ENCODE data around the gene ZFP36L2.

The ZFP36L2 gene

DNA sequence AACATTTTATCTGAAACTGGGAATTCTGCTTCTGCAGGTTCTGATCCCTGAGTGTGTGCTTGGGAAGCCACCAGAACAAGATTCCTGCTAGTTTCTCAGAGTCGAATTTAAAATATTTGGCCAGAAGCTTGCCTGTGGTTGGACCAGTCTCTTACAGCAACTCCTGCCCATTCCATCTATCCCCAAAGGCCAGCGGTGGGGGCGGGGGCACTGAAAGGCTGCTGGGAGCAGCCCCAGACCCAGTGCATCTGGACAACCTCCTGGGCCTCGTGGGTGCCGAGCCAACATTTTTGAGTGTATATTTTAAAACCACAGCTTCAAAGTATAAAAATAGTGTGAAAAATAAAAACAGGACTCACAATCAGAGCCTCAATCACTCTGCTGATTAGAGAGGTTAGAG, 38.6 kb upstream of the ZFP36L2 start:
- Histone ChIP-seq H3K79me1 (replicated peaks; ENCODE audit: low read length, poor library complexity, severe bottlenecking) (no peaks in the 10 kb centered on the region), H2BK12ac (ENCODE audit: low read length in 2 of 2) (no peak overlapping the region), H3K9ac (ENCODE audit: low read length) (peak overlapping the region; percentile 76), H3K9me3 (ENCODE audit: control insufficient read depth, low read length) (no peaks in the 10 kb centered on the region), H3K4me3 (ENCODE audit: insufficient read depth in 1 of 2, low read depth in 1 of 2, low read length in 2 of 2) (peak overlapping the region in 1 of 2 experiments; percentile 36), H4K91ac (ENCODE audit: low read length) (no peak overlapping the region), H2AK5ac (ENCODE audit: low read length, severe bottlenecking) (no peak overlapping the region), H3K14ac (ENCODE audit: low read length in 2 of 2) (no peak overlapping the region), H3K4ac (ENCODE audit: low read depth in 1 of 2, low read length in 2 of 2) (no peak overlapping the region), H2BK15ac (ENCODE audit: low read depth, poor library complexity, severe bottlenecking) (no peak overlapping the region), H4K8ac (ENCODE audit: low read length) (peak overlapping the region; percentile 80), H2AFZ (ENCODE audit: low read depth, low read length) (no peak overlapping the region), H3K36me3 (ENCODE audit: control insufficient read depth in 1 of 2, insufficient read depth in 2 of 2, low read depth in 1 of 2, low read length in 2 of 2) (peaks cover 8 to 11% of the 10 kb centered on the region in 2 experiments), H3K4me1 (ENCODE audit: control insufficient read depth, insufficient read depth, low read depth, low read length) (peaks cover 17% of the 10 kb centered on the region), H2BK5ac (ENCODE audit: low read depth, low read length, poor library complexity, severe bottlenecking) (no peak overlapping the region), H3K27me3 (ENCODE audit: control insufficient read depth in 1 of 2, insufficient read depth in 1 of 2, low read length in 2 of 2) (no peaks in the 10 kb centered on the region), H3K23ac (ENCODE audit: low read length in 2 of 2) (no peak overlapping the region), H3K18ac (ENCODE audit: low read depth in 1 of 2, low read length in 2 of 2) (peak overlapping the region in 1 of 2 experiments; percentile 25), H2BK120ac (ENCODE audit: low read depth, low read length) (no peak overlapping the region), H3K27ac (ENCODE audit: low read length, poor library complexity, severe bottlenecking) (no peak overlapping the region), H3K4me2 (ENCODE audit: low read length, poor library complexity, severe bottlenecking) (no peak overlapping the region)
- WGBS, result 85% methylated on average over 3 of the region's 5 CpGs
- no peak for DNase-seq

DNA sequence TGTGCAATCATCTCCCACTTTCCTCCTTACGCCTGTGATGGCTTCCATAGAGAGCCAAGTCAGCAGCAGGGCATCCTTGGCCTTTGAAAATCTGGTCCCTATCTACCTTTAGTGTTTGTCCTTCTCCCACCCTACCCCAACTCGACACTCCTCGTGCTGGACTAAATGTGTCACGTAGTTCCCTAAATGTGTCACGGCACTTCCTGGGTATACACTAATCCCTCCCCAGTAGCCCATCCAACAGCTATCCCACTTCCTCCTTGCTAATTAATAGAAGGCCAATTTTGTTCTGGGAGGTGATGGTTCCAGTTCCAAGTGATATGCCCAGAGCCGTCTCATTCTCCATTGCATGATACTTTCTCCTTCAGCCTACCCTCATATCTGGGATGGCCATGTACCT, 36.5 kb upstream of the ZFP36L2 start:
- H3K79me1 ChIP-seq (replicated peaks; ENCODE audit: low read length, poor library complexity, severe bottlenecking), result no peaks in the 10 kb centered on the region
- H3K4ac ChIP-seq (ENCODE audit: low read depth in 1 of 2, low read length in 2 of 2), result peak overlapping the region in 1 of 2 experiments; percentile 74
- no peak overlapping the region for H3K4me3 ChIP-seq (ENCODE audit: insufficient read depth in 1 of 2, low read depth in 1 of 2, low read length in 2 of 2)
- 90% methylated on average over 3 of the region's 6 CpGs for WGBS
- H3K14ac ChIP-seq (ENCODE audit: low read length in 2 of 2), result peak overlapping the region in 1 of 2 experiments; percentile 47
- H3K4me2 ChIP-seq (ENCODE audit: low read length, poor library complexity, severe bottlenecking), result no peak overlapping the region
- H3K23ac ChIP-seq (ENCODE audit: low read length in 2 of 2), result no peak overlapping the region
- no peaks in the 10 kb centered on the region for H3K9me3 ChIP-seq (ENCODE audit: control insufficient read depth, low read length)
- no peak overlapping the region for H2AFZ ChIP-seq (ENCODE audit: low read depth, low read length)
- peaks cover 6 to 8% of the 10 kb centered on the region in 2 experiments for H3K36me3 ChIP-seq (ENCODE audit: control insufficient read depth in 1 of 2, insufficient read depth in 2 of 2, low read depth in 1 of 2, low read length in 2 of 2)
- H2BK15ac ChIP-seq (ENCODE audit: low read depth, poor library complexity, severe bottlenecking), result no peak overlapping the region
- H4K91ac ChIP-seq (ENCODE audit: low read length), result no peak overlapping the region
- DNase-seq, result no peak
- peak overlapping the region; percentile 37 for H2AK5ac ChIP-seq (ENCODE audit: low read length, severe bottlenecking)
- H3K27me3 ChIP-seq (ENCODE audit: control insufficient read depth in 1 of 2, insufficient read depth in 1 of 2, low read length in 2 of 2), result no peaks in the 10 kb centered on the region
- H3K27ac ChIP-seq (ENCODE audit: low read length, poor library complexity, severe bottlenecking), result no peak overlapping the region
- H4K8ac ChIP-seq (ENCODE audit: low read length), result peak overlapping the region; percentile 30
- H3K4me1 ChIP-seq (ENCODE audit: control insufficient read depth, insufficient read depth, low read depth, low read length), result peaks cover 2% of the 10 kb centered on the region
- no peak overlapping the region for H2BK5ac ChIP-seq (ENCODE audit: low read depth, low read length, poor library complexity, severe bottlenecking)
- peak overlapping the region; percentile 32 to 40 for H2BK12ac ChIP-seq (ENCODE audit: low read length in 2 of 2)
- no peak overlapping the region for H2BK120ac ChIP-seq (ENCODE audit: low read depth, low read length)
- H3K9ac ChIP-seq (ENCODE audit: low read length), result no peak overlapping the region
- no peak overlapping the region for H3K18ac ChIP-seq (ENCODE audit: low read depth in 1 of 2, low read length in 2 of 2)

DNA sequence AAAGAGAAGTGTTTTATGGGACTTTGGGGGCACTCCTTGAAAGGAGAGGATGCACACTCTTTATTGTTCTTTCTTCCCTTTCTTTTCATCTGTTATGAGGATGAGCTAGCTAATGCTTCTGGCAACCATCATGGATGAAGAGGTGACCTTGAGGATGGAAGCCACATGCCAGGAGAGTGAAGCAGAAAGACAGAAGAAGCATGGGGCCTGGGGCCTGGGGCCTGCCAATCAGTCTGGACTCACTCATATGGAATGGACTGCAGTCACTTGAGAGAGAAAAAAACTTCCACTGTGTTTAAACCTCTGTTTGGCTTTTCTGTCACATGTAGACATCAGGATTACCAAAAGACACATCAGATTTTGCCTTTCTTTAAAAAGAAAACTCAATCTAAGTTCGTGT, 35.8 kb upstream of the ZFP36L2 start:
- Histone ChIP-seq H3K36me3 (ENCODE audit: control insufficient read depth in 1 of 2, insufficient read depth in 2 of 2, low read depth in 1 of 2, low read length in 2 of 2) (peaks cover 7 to 8% of the 10 kb centered on the region in 2 experiments), H2BK5ac (ENCODE audit: low read depth, low read length, poor library complexity, severe bottlenecking) (no peak overlapping the region), H2BK15ac (ENCODE audit: low read depth, poor library complexity, severe bottlenecking) (no peak overlapping the region), H3K27ac (ENCODE audit: low read length, poor library complexity, severe bottlenecking) (no peak overlapping the region), H3K9ac (ENCODE audit: low read length) (no peak overlapping the region), H3K4me1 (ENCODE audit: control insufficient read depth, insufficient read depth, low read depth, low read length) (peaks cover 2% of the 10 kb centered on the region), H3K9me3 (ENCODE audit: control insufficient read depth, low read length) (no peaks in the 10 kb centered on the region), H3K79me1 (replicated peaks; ENCODE audit: low read length, poor library complexity, severe bottlenecking) (no peaks in the 10 kb centered on the region), H3K18ac (ENCODE audit: low read depth in 1 of 2, low read length in 2 of 2) (no peak overlapping the region), H2BK12ac (ENCODE audit: low read length in 2 of 2) (no peak overlapping the region), H3K4me2 (ENCODE audit: low read length, poor library complexity, severe bottlenecking) (no peak overlapping the region), H3K23ac (ENCODE audit: low read length in 2 of 2) (no peak overlapping the region), H4K8ac (ENCODE audit: low read length) (no peak overlapping the region), H4K91ac (ENCODE audit: low read length) (no peak overlapping the region), H2AFZ (ENCODE audit: low read depth, low read length) (no peak overlapping the region), H2BK120ac (ENCODE audit: low read depth, low read length) (no peak overlapping the region), H3K27me3 (ENCODE audit: control insufficient read depth in 1 of 2, insufficient read depth in 1 of 2, low read length in 2 of 2) (no peaks in the 10 kb centered on the region), H3K14ac (ENCODE audit: low read length in 2 of 2) (no peak overlapping the region), H3K4me3 (ENCODE audit: insufficient read depth in 1 of 2, low read depth in 1 of 2, low read length in 2 of 2) (no peak overlapping the region), H2AK5ac (ENCODE audit: low read length, severe bottlenecking) (no peak overlapping the region), H3K4ac (ENCODE audit: low read depth in 1 of 2, low read length in 2 of 2) (no peak overlapping the region)
- no peak for DNase-seq
- no CpG with 5 or more reads among the region's 1 CpG for WGBS

DNA sequence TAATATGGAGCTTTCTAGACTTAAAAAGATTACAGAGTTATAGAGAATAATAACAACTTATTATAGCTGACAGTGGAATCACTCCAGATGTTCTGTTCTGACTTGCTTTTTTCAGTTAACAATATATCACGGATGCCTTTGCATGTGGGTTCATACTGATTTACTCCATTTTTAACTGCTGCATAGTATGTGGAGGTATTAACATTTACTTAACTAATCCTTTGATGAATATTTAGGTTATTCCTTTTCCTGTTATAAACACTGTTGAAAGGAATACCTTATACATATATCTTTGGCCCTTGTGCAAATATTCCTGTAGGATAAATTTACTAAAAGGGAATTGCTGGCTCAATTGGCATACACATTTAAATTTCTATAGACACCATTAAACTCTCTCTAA, 33.1 kb upstream of the ZFP36L2 start:
- WGBS, result no CpG with 5 or more reads among the region's 1 CpG
- Histone ChIP-seq H3K9me3 (ENCODE audit: control insufficient read depth, low read length) (no peaks in the 10 kb centered on the region), H3K4ac (ENCODE audit: low read depth in 1 of 2, low read length in 2 of 2) (no peak overlapping the region), H3K4me2 (ENCODE audit: low read length, poor library complexity, severe bottlenecking) (no peak overlapping the region), H3K4me1 (ENCODE audit: control insufficient read depth, insufficient read depth, low read depth, low read length) (peaks cover 3% of the 10 kb centered on the region), H3K18ac (ENCODE audit: low read depth in 1 of 2, low read length in 2 of 2) (no peak overlapping the region), H2BK5ac (ENCODE audit: low read depth, low read length, poor library complexity, severe bottlenecking) (no peak overlapping the region), H2AK5ac (ENCODE audit: low read length, severe bottlenecking) (no peak overlapping the region), H3K9ac (ENCODE audit: low read length) (no peak overlapping the region), H2AFZ (ENCODE audit: low read depth, low read length) (no peak overlapping the region), H4K91ac (ENCODE audit: low read length) (no peak overlapping the region), H3K36me3 (ENCODE audit: control insufficient read depth in 1 of 2, insufficient read depth in 2 of 2, low read depth in 1 of 2, low read length in 2 of 2) (peaks cover 3 to 14% of the 10 kb centered on the region in 2 experiments), H2BK120ac (ENCODE audit: low read depth, low read length) (no peak overlapping the region), H3K27me3 (ENCODE audit: control insufficient read depth in 1 of 2, insufficient read depth in 1 of 2, low read length in 2 of 2) (no peaks in the 10 kb centered on the region), H3K4me3 (ENCODE audit: insufficient read depth in 1 of 2, low read depth in 1 of 2, low read length in 2 of 2) (no peak overlapping the region), H3K27ac (ENCODE audit: low read length, poor library complexity, severe bottlenecking) (no peak overlapping the region), H4K8ac (ENCODE audit: low read length) (no peak overlapping the region), H3K79me1 (replicated peaks; ENCODE audit: low read length, poor library complexity, severe bottlenecking) (no peaks in the 10 kb centered on the region), H2BK15ac (ENCODE audit: low read depth, poor library complexity, severe bottlenecking) (no peak overlapping the region), H2BK12ac (ENCODE audit: low read length in 2 of 2) (no peak overlapping the region), H3K14ac (ENCODE audit: low read length in 2 of 2) (no peak overlapping the region), H3K23ac (ENCODE audit: low read length in 2 of 2) (no peak overlapping the region)
- no peak for DNase-seq
